Keratinocyte (primary cell): ENCODE measurements around the gene IGFBP6. TPM values are rescaled to one million over a fixed set of nuclear protein-coding genes. Genes with fewer than 3 reads are reported as not detected.

Experiments
- DNase-seq: peaks from one replicate; pipeline ENCODE4 v3.0.0-alpha.2; 2011; ENCODE audit warnings: low read depth, missing footprints, low spot score
- FAIRE-seq: peaks from 2 replicates; lab custom pipeline; 2011; peaks lifted over from hg19 to GRCh38; lab: Jason Lieb, UNC
- H2AFZ ChIP-seq: 2 replicates; pipeline ENCODE4 v1.6.0; 2012; ENCODE audit warnings: low read length, control low read depth, inconsistent platforms; ENCODE audit not compliant: control insufficient read depth
- H3K27ac ChIP-seq: 2 replicates; pipeline ENCODE4 v1.5.1; 2011; ENCODE audit warnings: low read length; ENCODE audit not compliant: control insufficient read depth, insufficient read depth
- H3K27me3 ChIP-seq: 3 replicates; pipeline ENCODE4 v1.6.0; 2011; ENCODE audit warnings: low read length; ENCODE audit not compliant: control insufficient read depth, insufficient read depth; ENCODE audit errors: extremely low read depth
- H3K36me3 ChIP-seq, 2 experiments: 2 replicates in 1 of 2; 3 replicates in 1 of 2; pipeline ENCODE4 v1.5.1; 2011; ENCODE audit warnings: low read length in 2 of 2, mild to moderate bottlenecking in 1 of 2; ENCODE audit not compliant: control insufficient read depth in 2 of 2, insufficient read depth in 2 of 2; ENCODE audit errors: extremely low read depth in 1 of 2
- H3K4me1 ChIP-seq: 3 replicates; pipeline ENCODE4 v1.5.1; 2011; ENCODE audit warnings: low read length; ENCODE audit not compliant: control insufficient read depth, insufficient read depth; ENCODE audit errors: extremely low read depth
- H3K4me2 ChIP-seq: 3 replicates; pipeline ENCODE4 v1.6.0; 2011; ENCODE audit warnings: low read depth, low read length; ENCODE audit not compliant: control insufficient read depth, insufficient read depth; ENCODE audit errors: extremely low read depth
- H3K4me3 ChIP-seq, 3 experiments: fragments of 200-600 bp in 1 of 3; sonication (generic) in 1 of 3; 2 replicates in 2 of 3; 3 replicates in 1 of 3; pipeline ENCODE4 v1.5.1; 2011 to 2016; ENCODE audit warnings: low read length in 3 of 3, mild to moderate bottlenecking in 3 of 3, control low read depth in 2 of 3, inconsistent platforms in 1 of 3, low read depth in 1 of 3, mixed read lengths in 1 of 3, mixed run types in 1 of 3, moderate library complexity in 1 of 3; ENCODE audit not compliant: control insufficient read depth in 2 of 3, insufficient read depth in 2 of 3; ENCODE audit errors: extremely low read depth in 1 of 3
- H3K79me2 ChIP-seq: 2 replicates; pipeline ENCODE4 v1.6.0; 2012; ENCODE audit warnings: low read length; ENCODE audit not compliant: control insufficient read depth, insufficient read depth
- H3K9ac ChIP-seq: 3 replicates; pipeline ENCODE4 v1.6.0; 2011; ENCODE audit warnings: low read length; ENCODE audit not compliant: control insufficient read depth, insufficient read depth; ENCODE audit errors: extremely low read depth
- H3K9me1 ChIP-seq: 3 replicates; pipeline ENCODE4 v1.6.0; 2011; ENCODE audit warnings: low read length; ENCODE audit not compliant: control insufficient read depth, insufficient read depth; ENCODE audit errors: extremely low read depth
- H3K9me3 ChIP-seq: 2 replicates; pipeline ENCODE4 v1.5.1; 2012; ENCODE audit warnings: low read depth, low read length; ENCODE audit not compliant: control insufficient read depth
- H4K20me1 ChIP-seq: 3 replicates; pipeline ENCODE4 v1.6.0; 2011; ENCODE audit warnings: low read length; ENCODE audit not compliant: control insufficient read depth, insufficient read depth; ENCODE audit errors: extremely low read depth
- CTCF ChIP-seq, 3 experiments: IDR thresholded peaks in 1 of 3; conservative IDR thresholded peaks in 1 of 3; optimal IDR thresholded peaks in 1 of 3; 2 replicates in 2 of 3; 3 replicates in 1 of 3; pipeline versions ENCODE3 to v1.5.1; 2011; ENCODE audit warnings: low read length in 3 of 3, mild to moderate bottlenecking in 3 of 3, moderate library complexity in 2 of 3, control low read depth in 1 of 3, inconsistent platforms in 1 of 3; ENCODE audit not compliant: insufficient read depth in 2 of 3; ENCODE audit errors: extremely low read depth in 1 of 3
- EZH2 ChIP-seq: IDR thresholded peaks from one replicate; pipeline ENCODE4 v1.6.1; 2012; ENCODE audit warnings: inconsistent platforms, mild to moderate bottlenecking, low read length, moderate library complexity
- dilution Hi-C: fragments of 300-500 bp; cut with MboI; formaldehyde crosslinking; loops from one replicate; pipeline ENCODE4 v1.7.0; 2020; ENCODE audit warnings: low sequenced_read_pairs; ENCODE audit not compliant: extremely low pct_ligation_motif_present
- polyA plus RNA-seq, 5 experiments: library from polyadenylated mRNA; depleted of rRNA in 3 of 5; stranded (reverse) in 3 of 5; stranded (forward) in 1 of 5; unstranded in 1 of 5; fragments of >200 nt; gene quantifications; 1 replicate in 1 of 5; 2 replicates in 3 of 5; 3 replicates in 1 of 5; pipeline versions ENCODE4 v1.2.1 to v1.2.3, GENCODE V29; 2011 to 2012; ENCODE audit warnings: missing spikeins in 2 of 5, low read depth in 1 of 5, low replicate concordance in 1 of 5

Gene IGFBP6
- polyA plus RNA-seq, 1 donor (not counting 4 experiments of a cell fraction or from before 2014, with no cell fraction given): 30.1 TPM

- Histone ChIP-seq H3K9me3 (no peaks in the 10 kb centered on the region), H3K79me2 (no peaks in the 10 kb centered on the region), H4K20me1 (no peaks in the 10 kb centered on the region), H2AFZ (no peak overlapping the region), H3K36me3 (peaks cover 0 to 3% of the 10 kb centered on the region in 2 experiments), H3K9ac (no peak overlapping the region), H3K4me2 (no peak overlapping the region), H3K9me1 (peaks cover 3% of the 10 kb centered on the region), H3K4me1 (peaks cover 21% of the 10 kb centered on the region), H3K27me3 (no peaks in the 10 kb centered on the region), H3K4me3 (no peak overlapping the region), H3K27ac (no peak overlapping the region)
- dilution Hi-C loops: no loop called here
- no peak for DNase-seq
- TF ChIP-seq EZH2 (no peak), CTCF (optimal IDR thresholded peaks at IDR 0.05 in 1 of 3, IDR thresholded peaks at IDR 0.05 in 1 of 3, conservative IDR thresholded peaks at IDR 0.05 in 1 of 3; ENCODE audit: extremely low read depth in 1 of 3, insufficient read depth in 2 of 3, low read length in 3 of 3) (no peak)
- no peak for FAIRE-seq
These were observed 41.8 kb upstream of the IGFBP6 start for GRCh38 chr12:53055471-53056266.

- no peaks in the 10 kb centered on the region for H3K79me2 ChIP-seq
- H3K9me1 ChIP-seq: peaks cover 3% of the 10 kb centered on the region
- FAIRE-seq (no peak), DNase-seq (no peak)
- H3K27ac ChIP-seq: no peak overlapping the region
- H3K4me3 ChIP-seq: no peak overlapping the region
- H2AFZ ChIP-seq: no peak overlapping the region
- H3K9ac ChIP-seq: no peak overlapping the region
- no peaks in the 10 kb centered on the region for H4K20me1 ChIP-seq
- no peaks in the 10 kb centered on the region for H3K27me3 ChIP-seq
- peaks cover 0 to 3% of the 10 kb centered on the region in 2 experiments for H3K36me3 ChIP-seq
- no peak for TF ChIP-seq EZH2
- peaks cover 21% of the 10 kb centered on the region for H3K4me1 ChIP-seq
- dilution Hi-C loops: no loop called here
- no peaks in the 10 kb centered on the region for H3K9me3 ChIP-seq
- H3K4me2 ChIP-seq: no peak overlapping the region
These were observed 41.2 kb upstream of the IGFBP6 start for GRCh38 chr12:53056296-53056695.
